ENCODE results near the gene KLF13.

DNA sequence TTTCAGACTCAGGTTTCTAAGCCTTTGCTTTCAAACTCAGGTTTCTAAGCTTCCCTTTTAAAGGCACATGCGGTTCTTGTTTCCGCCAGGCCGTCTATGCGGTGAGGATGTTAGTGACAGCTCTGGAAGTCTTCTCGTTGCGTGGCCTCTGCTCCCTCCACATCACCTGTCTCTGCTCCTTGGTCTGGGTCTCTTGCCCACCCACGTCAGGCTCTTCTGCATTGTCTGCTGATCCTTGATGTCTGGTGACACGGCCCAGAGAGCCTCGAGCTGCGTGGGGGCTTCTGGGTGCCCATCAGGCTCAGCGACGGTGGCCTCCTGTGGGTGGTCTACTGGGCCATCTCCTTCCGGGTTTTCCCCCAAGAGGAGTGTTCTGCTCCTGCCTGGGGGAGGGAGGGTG is 30.5 kb downstream of the KLF13 start:
- TF ChIP-seq, protein P1, sequence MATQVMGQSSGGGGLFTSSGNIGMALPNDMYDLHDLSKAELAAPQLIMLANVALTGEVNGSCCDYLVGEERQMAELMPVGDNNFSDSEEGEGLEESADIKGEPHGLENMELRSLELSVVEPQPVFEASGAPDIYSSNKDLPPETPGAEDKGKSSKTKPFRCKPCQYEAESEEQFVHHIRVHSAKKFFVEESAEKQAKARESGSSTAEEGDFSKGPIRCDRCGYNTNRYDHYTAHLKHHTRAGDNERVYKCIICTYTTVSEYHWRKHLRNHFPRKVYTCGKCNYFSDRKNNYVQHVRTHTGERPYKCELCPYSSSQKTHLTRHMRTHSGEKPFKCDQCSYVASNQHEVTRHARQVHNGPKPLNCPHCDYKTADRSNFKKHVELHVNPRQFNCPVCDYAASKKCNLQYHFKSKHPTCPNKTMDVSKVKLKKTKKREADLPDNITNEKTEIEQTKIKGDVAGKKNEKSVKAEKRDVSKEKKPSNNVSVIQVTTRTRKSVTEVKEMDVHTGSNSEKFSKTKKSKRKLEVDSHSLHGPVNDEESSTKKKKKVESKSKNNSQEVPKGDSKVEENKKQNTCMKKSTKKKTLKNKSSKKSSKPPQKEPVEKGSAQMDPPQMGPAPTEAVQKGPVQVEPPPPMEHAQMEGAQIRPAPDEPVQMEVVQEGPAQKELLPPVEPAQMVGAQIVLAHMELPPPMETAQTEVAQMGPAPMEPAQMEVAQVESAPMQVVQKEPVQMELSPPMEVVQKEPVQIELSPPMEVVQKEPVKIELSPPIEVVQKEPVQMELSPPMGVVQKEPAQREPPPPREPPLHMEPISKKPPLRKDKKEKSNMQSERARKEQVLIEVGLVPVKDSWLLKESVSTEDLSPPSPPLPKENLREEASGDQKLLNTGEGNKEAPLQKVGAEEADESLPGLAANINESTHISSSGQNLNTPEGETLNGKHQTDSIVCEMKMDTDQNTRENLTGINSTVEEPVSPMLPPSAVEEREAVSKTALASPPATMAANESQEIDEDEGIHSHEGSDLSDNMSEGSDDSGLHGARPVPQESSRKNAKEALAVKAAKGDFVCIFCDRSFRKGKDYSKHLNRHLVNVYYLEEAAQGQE (IDR thresholded peaks at IDR 0.05; ENCODE audit: unreplicated experiment): no peak
- TF ChIP-seq POLR2AphosphoS5 (IDR thresholded peaks at IDR 0.05; ENCODE audit: low read depth) (no peak), EZH2 (IDR thresholded peaks at IDR 0.05; ENCODE audit: low read depth, unreplicated experiment) (no peak), EZH2phosphoT487 (IDR thresholded peaks at IDR 0.05; ENCODE audit: unreplicated experiment) (no peak), CREB1 (CRISPR knock-in tag; IDR thresholded peaks at IDR 0.05; ENCODE audit: low read depth) (no peak), JUNB (IDR thresholded peaks at IDR 0.05; ENCODE audit: unreplicated experiment) (no peak), NANOG (IDR thresholded peaks at IDR 0.05; ENCODE audit: borderline replicate concordance) (no peak)
- TF ChIP-seq, protein P2, sequence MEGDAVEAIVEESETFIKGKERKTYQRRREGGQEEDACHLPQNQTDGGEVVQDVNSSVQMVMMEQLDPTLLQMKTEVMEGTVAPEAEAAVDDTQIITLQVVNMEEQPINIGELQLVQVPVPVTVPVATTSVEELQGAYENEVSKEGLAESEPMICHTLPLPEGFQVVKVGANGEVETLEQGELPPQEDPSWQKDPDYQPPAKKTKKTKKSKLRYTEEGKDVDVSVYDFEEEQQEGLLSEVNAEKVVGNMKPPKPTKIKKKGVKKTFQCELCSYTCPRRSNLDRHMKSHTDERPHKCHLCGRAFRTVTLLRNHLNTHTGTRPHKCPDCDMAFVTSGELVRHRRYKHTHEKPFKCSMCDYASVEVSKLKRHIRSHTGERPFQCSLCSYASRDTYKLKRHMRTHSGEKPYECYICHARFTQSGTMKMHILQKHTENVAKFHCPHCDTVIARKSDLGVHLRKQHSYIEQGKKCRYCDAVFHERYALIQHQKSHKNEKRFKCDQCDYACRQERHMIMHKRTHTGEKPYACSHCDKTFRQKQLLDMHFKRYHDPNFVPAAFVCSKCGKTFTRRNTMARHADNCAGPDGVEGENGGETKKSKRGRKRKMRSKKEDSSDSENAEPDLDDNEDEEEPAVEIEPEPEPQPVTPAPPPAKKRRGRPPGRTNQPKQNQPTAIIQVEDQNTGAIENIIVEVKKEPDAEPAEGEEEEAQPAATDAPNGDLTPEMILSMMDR (conservative IDR thresholded peaks at IDR 0.05; ENCODE audit: low read depth in 2 of 2): no peak
- TF ChIP-seq, protein P3, sequence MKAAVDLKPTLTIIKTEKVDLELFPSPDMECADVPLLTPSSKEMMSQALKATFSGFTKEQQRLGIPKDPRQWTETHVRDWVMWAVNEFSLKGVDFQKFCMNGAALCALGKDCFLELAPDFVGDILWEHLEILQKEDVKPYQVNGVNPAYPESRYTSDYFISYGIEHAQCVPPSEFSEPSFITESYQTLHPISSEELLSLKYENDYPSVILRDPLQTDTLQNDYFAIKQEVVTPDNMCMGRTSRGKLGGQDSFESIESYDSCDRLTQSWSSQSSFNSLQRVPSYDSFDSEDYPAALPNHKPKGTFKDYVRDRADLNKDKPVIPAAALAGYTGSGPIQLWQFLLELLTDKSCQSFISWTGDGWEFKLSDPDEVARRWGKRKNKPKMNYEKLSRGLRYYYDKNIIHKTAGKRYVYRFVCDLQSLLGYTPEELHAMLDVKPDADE (IDR thresholded peaks at IDR 0.05): no peak
